Liver (tissue), 3 donors: ENCODE measurements around the gene GNAT1.

Experiments used
- SP1 ChIP-seq: IDR thresholded peaks from 2 replicates; pipeline ENCODE4 v1.6.1; 2018; ENCODE audit warnings: antibody characterized with exemption, mild to moderate bottlenecking
- TAF1 ChIP-seq: conservative IDR thresholded peaks from 2 replicates; pipeline ENCODE4 v1.6.1; 2016; ENCODE audit warnings: antibody characterized with exemption, mild to moderate bottlenecking
- YY1 ChIP-seq: IDR thresholded peaks from 2 replicates; pipeline ENCODE4 v1.6.1; 2016; ENCODE audit warnings: antibody characterized with exemption, mild to moderate bottlenecking
- TF ChIP-seq, protein P1 (sequence below): fragments of 150-350 bp; IDR thresholded peaks from 2 replicates; pipeline ENCODE4 v1.5.1; 2017; ENCODE audit warnings: improper control_type of control experiment, low read depth, low read length; ENCODE audit not compliant: missing input control
- TF ChIP-seq, protein P2 (sequence below): IDR thresholded peaks from 2 replicates; pipeline ENCODE4 v1.6.1; 2016; ENCODE audit warnings: antibody characterized with exemption
- TF ChIP-seq, protein P3 (sequence below): IDR thresholded peaks from 2 replicates; pipeline ENCODE4 v1.6.1; 2016; ENCODE audit warnings: antibody characterized with exemption
- donor health status: healthy.
- donor health status: healthy.

DNA sequence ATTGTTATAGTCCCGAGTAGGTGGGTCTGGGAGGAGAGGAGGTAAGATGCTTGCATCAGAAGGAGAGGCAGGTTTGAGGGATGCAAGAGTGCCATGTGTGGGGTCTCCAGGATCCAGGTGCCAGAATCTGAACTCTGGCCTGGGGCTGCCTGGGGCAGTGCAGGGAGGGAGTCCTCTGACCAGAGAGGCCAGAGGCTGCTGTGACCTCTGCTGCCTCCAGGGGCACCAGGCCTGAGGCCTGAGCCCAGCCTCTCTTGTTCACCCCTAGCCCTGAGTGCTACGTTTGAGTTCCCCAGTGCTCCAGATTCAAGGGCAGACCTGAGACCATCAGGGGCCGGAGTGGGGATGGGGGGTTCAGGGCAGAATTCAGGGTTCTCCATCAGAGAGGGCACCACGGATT lies 21.1 kb downstream of the GNAT1 start:
- TF ChIP-seq, protein P1, sequence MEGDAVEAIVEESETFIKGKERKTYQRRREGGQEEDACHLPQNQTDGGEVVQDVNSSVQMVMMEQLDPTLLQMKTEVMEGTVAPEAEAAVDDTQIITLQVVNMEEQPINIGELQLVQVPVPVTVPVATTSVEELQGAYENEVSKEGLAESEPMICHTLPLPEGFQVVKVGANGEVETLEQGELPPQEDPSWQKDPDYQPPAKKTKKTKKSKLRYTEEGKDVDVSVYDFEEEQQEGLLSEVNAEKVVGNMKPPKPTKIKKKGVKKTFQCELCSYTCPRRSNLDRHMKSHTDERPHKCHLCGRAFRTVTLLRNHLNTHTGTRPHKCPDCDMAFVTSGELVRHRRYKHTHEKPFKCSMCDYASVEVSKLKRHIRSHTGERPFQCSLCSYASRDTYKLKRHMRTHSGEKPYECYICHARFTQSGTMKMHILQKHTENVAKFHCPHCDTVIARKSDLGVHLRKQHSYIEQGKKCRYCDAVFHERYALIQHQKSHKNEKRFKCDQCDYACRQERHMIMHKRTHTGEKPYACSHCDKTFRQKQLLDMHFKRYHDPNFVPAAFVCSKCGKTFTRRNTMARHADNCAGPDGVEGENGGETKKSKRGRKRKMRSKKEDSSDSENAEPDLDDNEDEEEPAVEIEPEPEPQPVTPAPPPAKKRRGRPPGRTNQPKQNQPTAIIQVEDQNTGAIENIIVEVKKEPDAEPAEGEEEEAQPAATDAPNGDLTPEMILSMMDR = no peak
- TF ChIP-seq TAF1 (no peak), SP1 (no peak), YY1 (no peak)
- TF ChIP-seq, protein P2, sequence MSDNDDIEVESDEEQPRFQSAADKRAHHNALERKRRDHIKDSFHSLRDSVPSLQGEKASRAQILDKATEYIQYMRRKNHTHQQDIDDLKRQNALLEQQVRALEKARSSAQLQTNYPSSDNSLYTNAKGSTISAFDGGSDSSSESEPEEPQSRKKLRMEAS = no peak
- TF ChIP-seq, protein P3, sequence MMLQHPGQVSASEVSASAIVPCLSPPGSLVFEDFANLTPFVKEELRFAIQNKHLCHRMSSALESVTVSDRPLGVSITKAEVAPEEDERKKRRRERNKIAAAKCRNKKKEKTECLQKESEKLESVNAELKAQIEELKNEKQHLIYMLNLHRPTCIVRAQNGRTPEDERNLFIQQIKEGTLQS = no peak
